Hematopoietic multipotent progenitor cell treated with erythropoietin and hydrocortisone succinate and interleukin-3 and kit ligand, for 17 days (in vitro differentiated cells): ENCODE data around the gene SAMD14.
A peak's percentile ranks its signal among the peaks of the same experiment; 100 is the strongest.

Source experiments
- DNase-seq: peaks from one replicate; pipeline ENCODE4 v3.0.0-alpha.2; 2015; ENCODE audit warnings: low spot score

The SAMD14 gene

GRCh38 chr17:50148226-50149090, 18.5 kb upstream of the SAMD14 start:
- peak; percentile 55 for DNase-seq

GRCh38 chr17:50147841-50148225, 17.9 kb upstream of the SAMD14 start:
- no peak for DNase-seq

GRCh38 chr17:50146927-50147665, 17.1 kb upstream of the SAMD14 start:
- peak; percentile 20 for DNase-seq

GRCh38 chr17:50146230-50146926, 16.4 kb upstream of the SAMD14 start:
- peak; percentile 28 for DNase-seq

GRCh38 chr17:50145532-50146229, 15.7 kb upstream of the SAMD14 start:
- no peak for DNase-seq

- DNase-seq, result no peak
Measured at GRCh38 chr17:50144845-50145531, 15.0 kb upstream of the SAMD14 start.

GRCh38 chr17:50144355-50144754, 14.4 kb upstream of the SAMD14 start:
- no peak for DNase-seq

- DNase-seq, result no peak
Measured at GRCh38 chr17:50143461-50144176, 13.7 kb upstream of the SAMD14 start.

GRCh38 chr17:50141745-50142110, 11.8 kb upstream of the SAMD14 start:
- no peak for DNase-seq

GRCh38 chr17:50141026-50141744, 11.2 kb upstream of the SAMD14 start:
- no peak for DNase-seq

GRCh38 chr17:50139950-50140885, 10.3 kb upstream of the SAMD14 start:
- DNase-seq, result peak; percentile 86

GRCh38 chr17:50139185-50139783, 9.3 kb upstream of the SAMD14 start:
- no peak for DNase-seq

- DNase-seq, result no peak
Measured at GRCh38 chr17:50137042-50137441, 7.1 kb upstream of the SAMD14 start.

GRCh38 chr17:50136096-50136687, 6.2 kb upstream of the SAMD14 start:
- DNase-seq, result no peak

GRCh38 chr17:50135316-50136095, 5.5 kb upstream of the SAMD14 start:
- no peak for DNase-seq

- DNase-seq, result no peak
Measured at GRCh38 chr17:50134206-50135110, 4.5 kb upstream of the SAMD14 start.

- no peak for DNase-seq
Measured at GRCh38 chr17:50133769-50134099, 3.8 kb upstream of the SAMD14 start.
